Upper lobe of right lung (tissue), 1 donor: Measurements from ENCODE around the gene PPP1R13B. TPM values are rescaled to one million over a fixed set of nuclear protein-coding genes. Genes with fewer than 3 reads are reported as not detected.

Source experiments
- ATAC-seq: fragments of 200-7000 bp; cut with Tn5 transposase; one replicate; pipeline ENCODE4 v1.9.1; 2020; ENCODE audit warnings: mild to moderate bottlenecking, moderate library complexity
- DNase-seq: peaks from one replicate; pipeline ENCODE4 v3.0.0-alpha.2; 2020
- H3K27ac ChIP-seq: fragments of 200-600 bp; one replicate; pipeline ENCODE4 v1.8.0; 2022
- H3K27me3 ChIP-seq: fragments of 200-600 bp; one replicate; pipeline ENCODE4 v1.8.0; 2022; ENCODE audit warnings: mild to moderate bottlenecking
- H3K36me3 ChIP-seq: fragments of 200-600 bp; one replicate; pipeline ENCODE4 v1.8.0; 2022
- H3K4me1 ChIP-seq: fragments of 200-600 bp; one replicate; pipeline ENCODE4 v1.8.0; 2022
- H3K4me3 ChIP-seq: fragments of 200-600 bp; one replicate; pipeline ENCODE4 v1.8.0; 2022; ENCODE audit warnings: mild to moderate bottlenecking
- H3K9me3 ChIP-seq: fragments of 200-600 bp; one replicate; pipeline ENCODE4 v1.8.0; 2022
- intact Hi-C: fragments of 100-400 bp; cut with DNase I; formaldehyde crosslinking; loops from one replicate; pipeline ENCODE4 v1.11.0; 2022
- total RNA-seq: library from RNA; stranded (reverse); fragmentation: NEBNext Ultra II Directional; extraction: Animal tissue kit (Norgen Biotek cat#: 25700); gene quantifications from one replicate; pipeline ENCODE4 v1.2.1, GENCODE V29; 2021
- TF ChIP-seq, protein P1 (sequence below): fragments of 200-600 bp; IDR thresholded peaks from one replicate; pipeline ENCODE4 v1.8.0; 2022; ENCODE audit warnings: antibody characterized with exemption
- donor health status: DM: no; HTN: yes; CAD: no; lungs with severe emphysema.

Gene PPP1R13B
- total RNA-seq, 1 donor from 2014 or later: 78.5 TPM

DNA sequence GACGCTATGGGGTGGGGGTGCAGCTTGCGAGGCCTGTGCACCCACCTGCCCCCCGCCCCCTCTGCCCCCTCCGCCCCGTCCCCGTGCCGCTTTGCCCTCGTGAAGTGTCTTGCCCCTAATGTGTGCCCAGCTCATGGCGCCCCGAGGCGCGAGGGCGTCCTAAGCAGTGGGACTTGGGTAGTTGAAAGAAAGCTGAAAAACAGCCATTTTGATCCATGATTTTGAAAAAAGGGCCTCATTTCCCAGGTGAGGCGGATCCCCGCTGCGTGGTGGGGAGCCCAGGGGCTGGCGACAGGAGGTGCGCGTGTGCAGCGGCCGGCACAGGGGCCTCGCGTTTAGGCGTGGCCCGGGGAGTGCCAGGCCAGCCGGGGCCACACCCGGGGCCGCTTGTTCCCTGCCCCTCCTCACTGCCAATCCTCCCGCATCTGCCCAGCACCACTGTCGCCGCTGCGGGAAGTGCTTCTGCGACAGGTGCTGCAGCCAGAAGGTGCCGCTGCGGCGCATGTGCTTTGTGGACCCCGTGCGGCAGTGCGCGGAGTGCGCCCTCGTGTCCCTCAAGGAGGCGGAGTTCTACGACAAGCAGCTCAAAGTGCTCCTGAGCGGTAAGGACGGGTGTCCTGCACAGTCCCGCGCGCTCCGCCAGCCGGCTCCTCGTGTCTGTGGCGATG, 119.9 kb downstream of the PPP1R13B start:
- no peaks in the 10 kb centered on the region for H3K27me3 ChIP-seq
- H3K27ac ChIP-seq: no peak overlapping the region
- intact Hi-C loops: no loop called here
- H3K4me3 ChIP-seq: no peak overlapping the region
- H3K4me1 ChIP-seq: peaks cover 18% of the 10 kb centered on the region
- ATAC-seq (peak; percentile 74), DNase-seq (peak; percentile 84)
- H3K36me3 ChIP-seq: peaks cover 27% of the 10 kb centered on the region
- H3K9me3 ChIP-seq: no peaks in the 10 kb centered on the region
- TF ChIP-seq, protein P1, sequence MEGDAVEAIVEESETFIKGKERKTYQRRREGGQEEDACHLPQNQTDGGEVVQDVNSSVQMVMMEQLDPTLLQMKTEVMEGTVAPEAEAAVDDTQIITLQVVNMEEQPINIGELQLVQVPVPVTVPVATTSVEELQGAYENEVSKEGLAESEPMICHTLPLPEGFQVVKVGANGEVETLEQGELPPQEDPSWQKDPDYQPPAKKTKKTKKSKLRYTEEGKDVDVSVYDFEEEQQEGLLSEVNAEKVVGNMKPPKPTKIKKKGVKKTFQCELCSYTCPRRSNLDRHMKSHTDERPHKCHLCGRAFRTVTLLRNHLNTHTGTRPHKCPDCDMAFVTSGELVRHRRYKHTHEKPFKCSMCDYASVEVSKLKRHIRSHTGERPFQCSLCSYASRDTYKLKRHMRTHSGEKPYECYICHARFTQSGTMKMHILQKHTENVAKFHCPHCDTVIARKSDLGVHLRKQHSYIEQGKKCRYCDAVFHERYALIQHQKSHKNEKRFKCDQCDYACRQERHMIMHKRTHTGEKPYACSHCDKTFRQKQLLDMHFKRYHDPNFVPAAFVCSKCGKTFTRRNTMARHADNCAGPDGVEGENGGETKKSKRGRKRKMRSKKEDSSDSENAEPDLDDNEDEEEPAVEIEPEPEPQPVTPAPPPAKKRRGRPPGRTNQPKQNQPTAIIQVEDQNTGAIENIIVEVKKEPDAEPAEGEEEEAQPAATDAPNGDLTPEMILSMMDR: peak; percentile 14

DNA sequence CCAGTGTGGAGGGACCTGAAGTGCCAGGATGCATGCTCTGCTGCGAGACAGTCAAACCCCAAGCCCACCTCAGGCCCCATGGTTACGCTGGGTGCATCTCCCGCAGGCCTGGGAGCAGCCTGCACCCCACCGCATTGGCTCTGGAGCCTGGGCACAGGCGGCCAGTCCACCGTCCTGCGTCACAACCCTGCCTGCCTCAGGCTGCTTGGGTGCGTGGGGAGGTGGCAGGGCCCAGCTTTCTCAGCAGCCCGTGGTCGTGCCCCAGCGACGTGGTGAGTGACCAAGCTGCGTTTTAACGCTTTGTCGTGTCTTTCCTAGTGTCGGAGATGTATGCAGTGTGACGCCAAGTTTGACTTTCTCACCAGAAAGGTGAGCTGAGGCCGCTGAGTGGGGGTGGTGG, 120.9 kb downstream of the PPP1R13B start:
- Histone ChIP-seq H3K9me3 (no peaks in the 10 kb centered on the region), H3K27ac (no peak overlapping the region), H3K4me3 (no peak overlapping the region), H3K36me3 (peaks cover 19% of the 10 kb centered on the region), H3K27me3 (no peaks in the 10 kb centered on the region), H3K4me1 (peaks cover 18% of the 10 kb centered on the region)
- DNase-seq (no peak), ATAC-seq (no peak)
- intact Hi-C loops: no loop called here
- TF ChIP-seq, protein P1: no peak

DNA sequence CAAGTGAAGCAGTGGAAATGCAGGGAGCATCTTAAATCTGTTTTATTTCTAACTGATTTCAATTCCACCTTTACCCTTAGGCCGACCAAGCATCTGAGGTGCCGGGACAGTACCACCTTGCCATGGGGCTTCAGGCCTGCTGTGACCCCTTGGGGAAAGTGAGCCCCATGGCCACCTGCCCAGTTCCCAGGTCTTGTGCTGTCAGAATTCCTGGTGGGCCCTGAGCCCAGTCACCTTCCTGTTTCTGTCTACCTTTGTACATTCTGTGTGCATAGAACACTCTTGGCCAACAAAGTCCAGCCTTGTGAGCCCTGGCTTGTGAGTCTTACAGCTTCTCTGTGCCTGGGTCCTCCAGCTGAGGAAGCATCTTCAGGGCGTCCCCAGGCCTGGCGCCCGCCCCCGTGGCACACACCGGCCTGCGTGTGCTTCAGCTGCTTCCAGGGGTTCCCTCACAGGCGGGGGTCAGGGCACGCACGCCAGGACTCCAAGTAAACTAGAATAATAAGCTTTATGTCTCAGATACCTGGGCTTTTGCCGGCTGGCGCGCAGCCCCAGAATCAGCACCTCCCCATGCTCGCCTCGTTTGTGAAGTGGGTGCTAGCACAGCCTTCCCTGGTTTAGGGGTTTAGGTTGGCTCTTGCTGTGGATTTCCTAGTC, 121.5 kb downstream of the PPP1R13B start:
- H3K27me3 ChIP-seq: no peaks in the 10 kb centered on the region
- H3K36me3 ChIP-seq: peaks cover 19% of the 10 kb centered on the region
- no peak overlapping the region for H3K4me3 ChIP-seq
- DNase-seq (no peak), ATAC-seq (no peak)
- intact Hi-C loops: no loop called here
- no peak overlapping the region for H3K27ac ChIP-seq
- peaks cover 18% of the 10 kb centered on the region for H3K4me1 ChIP-seq
- no peaks in the 10 kb centered on the region for H3K9me3 ChIP-seq
- TF ChIP-seq, protein P1: no peak

DNA sequence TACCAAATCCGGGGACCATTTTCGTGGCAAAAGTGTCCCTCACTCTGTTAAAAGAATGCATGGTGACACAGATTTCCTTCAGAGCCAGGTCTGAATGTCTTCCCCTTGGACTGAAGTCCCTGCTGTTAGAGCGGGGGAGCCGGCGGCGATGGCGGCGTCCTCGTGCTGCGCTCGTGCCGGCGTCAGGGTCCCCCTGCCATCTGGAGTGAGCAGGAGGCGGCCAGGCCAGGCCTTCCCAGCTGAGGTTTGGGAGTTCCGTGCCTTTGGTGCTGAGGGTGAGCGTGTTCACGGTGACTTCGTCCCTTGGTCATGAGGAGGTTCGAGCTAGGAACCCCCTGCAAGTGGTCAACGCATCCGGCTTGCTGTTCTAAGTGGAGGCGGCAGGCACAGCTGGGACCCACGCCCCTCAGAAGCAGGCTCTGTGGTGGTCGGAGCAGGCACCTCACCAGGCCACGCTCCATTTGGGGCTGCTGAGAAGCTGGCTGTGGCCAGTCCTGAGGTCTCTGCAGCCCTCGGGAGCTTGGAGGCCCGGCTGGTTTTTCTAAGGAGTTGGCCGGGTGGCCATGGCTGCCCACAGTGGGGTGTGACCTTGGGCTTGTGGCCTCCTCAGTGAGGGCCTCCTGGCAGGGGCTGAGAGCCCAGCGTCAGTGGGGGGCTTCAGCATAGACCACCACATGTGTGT, 122.2 kb downstream of the PPP1R13B start:
- no peaks in the 10 kb centered on the region for H3K9me3 ChIP-seq
- H3K27ac ChIP-seq: no peak overlapping the region
- intact Hi-C loops: no loop called here
- no peaks in the 10 kb centered on the region for H3K27me3 ChIP-seq
- ATAC-seq: no peak
- no peak for DNase-seq
- peaks cover 15% of the 10 kb centered on the region for H3K36me3 ChIP-seq
- TF ChIP-seq, protein P1: no peak
- no peak overlapping the region for H3K4me3 ChIP-seq
- H3K4me1 ChIP-seq: peaks cover 18% of the 10 kb centered on the region

DNA sequence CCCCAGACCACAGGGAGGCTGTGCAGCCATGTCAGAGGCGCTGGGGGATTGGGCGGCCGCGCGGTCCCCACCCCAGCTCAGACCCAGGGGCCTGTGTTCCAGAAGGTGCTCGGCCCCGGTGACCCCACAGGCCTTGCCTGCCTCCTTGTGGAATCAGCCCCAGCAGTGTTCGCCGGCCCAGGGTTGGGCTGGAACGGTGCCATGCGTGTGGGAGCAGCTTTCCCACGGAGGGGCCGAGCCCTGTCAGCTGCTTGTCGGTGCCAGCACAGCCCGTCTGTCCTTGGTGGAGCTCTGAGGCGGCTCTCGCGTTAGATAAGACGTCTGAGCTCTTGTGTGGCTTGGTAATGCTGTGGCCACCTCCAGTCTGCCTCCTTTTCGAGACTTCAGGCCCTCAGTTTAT, 123.3 kb downstream of the PPP1R13B start:
- DNase-seq: no peak
- Histone ChIP-seq H3K4me3 (no peak overlapping the region), H3K27me3 (no peaks in the 10 kb centered on the region), H3K9me3 (no peaks in the 10 kb centered on the region), H3K4me1 (peaks cover 18% of the 10 kb centered on the region), H3K27ac (peak overlapping the region; percentile 55), H3K36me3 (peaks cover 4% of the 10 kb centered on the region)
- intact Hi-C loops: no loop called here
- TF ChIP-seq, protein P1: peak; percentile 6
- no peak for ATAC-seq
